Trophoblast cell (in vitro differentiated cells and primary cell): ENCODE data around the gene ERCC2.

Experiments
- DNase-seq, 2 donors: peaks; one replicate each; pipeline ENCODE4 v3.0.0-alpha.2; 2016
- H2AFZ ChIP-seq: 2 replicates; pipeline ENCODE4 v1.6.1; 2013; ENCODE audit warnings: low read length, moderate library complexity, mild to moderate bottlenecking; ENCODE audit not compliant: insufficient read depth, poor library complexity
- H2AK5ac ChIP-seq: 2 replicates; pipeline ENCODE4 v1.6.1; 2013; ENCODE audit warnings: mild to moderate bottlenecking, low read length
- H2BK120ac ChIP-seq: 2 replicates; pipeline ENCODE4 v1.6.1; 2013; ENCODE audit warnings: low read length, mild to moderate bottlenecking, moderate library complexity; ENCODE audit not compliant: insufficient read depth, poor library complexity
- H2BK12ac ChIP-seq: 2 replicates; pipeline ENCODE4 v1.6.1; 2013; ENCODE audit warnings: mild to moderate bottlenecking, low read length, moderate library complexity
- H2BK5ac ChIP-seq: 2 replicates; pipeline ENCODE4 v1.6.1; 2013; ENCODE audit warnings: low read length, low read depth, moderate library complexity, mild to moderate bottlenecking; ENCODE audit not compliant: poor library complexity
- H3K14ac ChIP-seq: 2 replicates; pipeline ENCODE4 v1.6.1; 2013; ENCODE audit warnings: mild to moderate bottlenecking, low read length
- H3K18ac ChIP-seq: 2 replicates; pipeline ENCODE4 v1.6.1; 2013; ENCODE audit warnings: mild to moderate bottlenecking, low read length
- H3K23ac ChIP-seq: 2 replicates; pipeline ENCODE4 v1.6.1; 2013; ENCODE audit warnings: low read length
- H3K27ac ChIP-seq: 2 replicates; pipeline ENCODE4 v1.5.1; 2013; ENCODE audit warnings: low read depth, mild to moderate bottlenecking, inconsistent platforms, low read length, moderate library complexity
- H3K27me3 ChIP-seq: 2 replicates; pipeline ENCODE4 v1.6.1; 2013; ENCODE audit warnings: inconsistent platforms, mild to moderate bottlenecking, low read length, moderate library complexity; ENCODE audit not compliant: insufficient read depth
- H3K36me3 ChIP-seq, 2 experiments: 1 replicate in 1 of 2; 2 replicates in 1 of 2; pipeline ENCODE4 v1.6.1; 2013; ENCODE audit warnings: low read length in 2 of 2, mild to moderate bottlenecking in 2 of 2, moderate library complexity in 1 of 2; ENCODE audit not compliant: insufficient read depth in 2 of 2, control insufficient read depth in 1 of 2
- H3K4ac ChIP-seq: 2 replicates; pipeline ENCODE4 v1.6.1; 2013; ENCODE audit warnings: low read depth, mild to moderate bottlenecking, low read length, moderate library complexity
- H3K4me1 ChIP-seq, 2 experiments: 1 replicate in 1 of 2; 2 replicates in 1 of 2; pipeline ENCODE4 v1.6.1; 2013; ENCODE audit warnings: low read length in 2 of 2, mild to moderate bottlenecking in 2 of 2, moderate library complexity in 1 of 2; ENCODE audit not compliant: insufficient read depth in 2 of 2, control insufficient read depth in 1 of 2
- H3K4me2 ChIP-seq: 2 replicates; pipeline ENCODE4 v1.6.1; 2013; ENCODE audit warnings: inconsistent platforms, mild to moderate bottlenecking, low read length, moderate library complexity
- H3K4me3 ChIP-seq: 2 replicates; pipeline ENCODE4 v1.5.1; 2013; ENCODE audit warnings: mild to moderate bottlenecking, low read depth, low read length, inconsistent platforms
- H3K79me1 ChIP-seq: one replicate; pipeline ENCODE4 v1.6.1; 2013; ENCODE audit warnings: low read length
- H3K79me2 ChIP-seq: 2 replicates; pipeline ENCODE4 v1.6.1; 2013; ENCODE audit warnings: low read length, mild to moderate bottlenecking; ENCODE audit not compliant: control insufficient read depth, insufficient read depth, poor library complexity
- H3K9ac ChIP-seq: 2 replicates; pipeline ENCODE4 v1.6.1; 2013; ENCODE audit warnings: mild to moderate bottlenecking, low read length
- H3K9me3 ChIP-seq: 2 replicates; pipeline ENCODE4 v1.6.1; 2013; ENCODE audit warnings: low read depth, mild to moderate bottlenecking, control low read depth, inconsistent platforms, low read length; ENCODE audit not compliant: insufficient read depth
- H4K12ac ChIP-seq: 2 replicates; pipeline ENCODE4 v1.6.1; 2013; ENCODE audit warnings: low read depth, mild to moderate bottlenecking, low read length, moderate library complexity
- H4K8ac ChIP-seq: 2 replicates; pipeline ENCODE4 v1.6.1; 2013; ENCODE audit warnings: low read depth, mild to moderate bottlenecking, low read length, moderate library complexity
- H4K91ac ChIP-seq: one replicate; pipeline ENCODE4 v1.6.1; 2013; ENCODE audit warnings: low read depth, mild to moderate bottlenecking, low read length, moderate library complexity
- WGBS: extraction: QIAGEN DNeasy Blood & Tissue Kit; methylation state at CpG from one replicate; pipeline ENCODE4 v1.1.7; 2013; ENCODE audit warnings: missing lambda C conversion rate; ENCODE audit not compliant: insufficient read length, insufficient coverage; ENCODE audit errors: extremely low coverage; 5-methylcytosine and 5-hydroxymethylcytosine counted together

ERCC2 gene

DNA sequence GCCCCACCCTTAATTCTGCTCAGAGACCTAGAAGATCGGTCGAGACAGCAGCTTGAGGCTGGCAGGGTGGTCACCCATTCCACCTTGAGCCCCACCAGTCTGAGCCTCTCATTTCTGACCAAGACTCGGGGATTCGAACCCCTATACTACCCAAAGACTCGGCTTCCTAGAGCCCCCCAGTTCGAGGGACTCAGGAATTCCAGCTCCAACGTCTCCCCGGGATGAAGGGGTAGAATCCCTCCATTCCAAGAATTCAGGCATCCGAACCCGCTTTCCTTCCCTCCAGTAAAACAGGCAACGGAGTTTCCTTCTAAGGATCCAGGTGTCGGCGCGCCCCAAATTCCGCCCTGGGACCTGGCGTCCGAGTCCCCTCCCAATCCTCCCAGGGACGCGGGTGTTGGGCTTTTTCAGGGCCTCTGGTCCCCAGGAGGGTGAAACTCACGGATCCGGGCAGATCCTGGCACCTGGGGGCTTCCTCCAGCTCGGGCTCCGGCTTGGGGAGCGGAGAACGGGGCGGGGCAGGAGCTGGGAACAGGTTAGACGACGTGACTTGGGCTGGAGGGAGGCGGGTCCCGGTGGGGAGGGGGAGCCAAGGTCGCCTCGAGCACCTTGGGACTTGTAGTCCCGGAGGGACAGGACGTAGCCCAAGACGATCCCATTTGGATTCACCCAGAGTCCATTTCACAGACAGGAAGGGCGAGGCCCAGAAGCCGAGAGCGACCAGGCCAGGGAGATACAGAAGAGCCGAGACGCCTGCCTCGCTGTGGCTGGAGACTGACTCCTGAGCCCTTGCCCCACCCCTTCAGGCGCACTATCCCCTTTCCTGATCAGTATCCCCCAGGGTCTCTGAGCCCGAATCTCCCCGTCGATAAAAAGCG is 34.4 kb upstream of the ERCC2 start, which contains the start of gene PPP1R13L:
Gene PPP1R13L, minus strand, starts transcription at position 513 of the 878 bp plus-strand sequence. CDS start 6,751 bp downstream, outside the sequence.
- peak within 1 kb of the TSS; percentile 98 for H4K91ac ChIP-seq
- no peak within 1 kb of the TSS for H3K23ac ChIP-seq
- peak within 1 kb of the TSS; percentile 98 for H3K18ac ChIP-seq
- H3K4me3 ChIP-seq: peak within 1 kb of the TSS; percentile 89
- peak within 1 kb of the TSS; percentile 85 for H2AK5ac ChIP-seq
- peak within 1 kb of the TSS; percentile 89 for H4K12ac ChIP-seq
- peak within 1 kb of the TSS; percentile 89 for H2BK12ac ChIP-seq
- peak; percentile 97 to 98 for DNase-seq
- H3K4me1 ChIP-seq: peaks cover 14 to 26% of the 10 kb centered on the region in 2 experiments
- H3K9me3 ChIP-seq: no peaks in the 10 kb centered on the region
- peak within 1 kb of the TSS; percentile 97 for H3K27ac ChIP-seq
- H2AFZ ChIP-seq: peak within 1 kb of the TSS; percentile 83
- H3K4me2 ChIP-seq: peak within 1 kb of the TSS; percentile 75
- H2BK120ac ChIP-seq: peak within 1 kb of the TSS; percentile 96
- peak within 1 kb of the TSS; percentile 92 for H4K8ac ChIP-seq
- H3K14ac ChIP-seq: peak within 1 kb of the TSS; percentile 96
- WGBS: no CpG with 5 or more reads among the region's 46 CpGs
- peaks cover 20% of the 10 kb centered on the region for H3K79me2 ChIP-seq
- H3K4ac ChIP-seq: peak within 1 kb of the TSS; percentile 92
- peaks cover 15 to 18% of the 10 kb centered on the region in 2 experiments for H3K36me3 ChIP-seq
- H2BK5ac ChIP-seq: peak within 1 kb of the TSS; percentile 99
- peak within 1 kb of the TSS; percentile 87 for H3K9ac ChIP-seq
- H3K27me3 ChIP-seq: no peaks in the 10 kb centered on the region
- H3K79me1 ChIP-seq: peaks cover 32% of the 10 kb centered on the region

DNA sequence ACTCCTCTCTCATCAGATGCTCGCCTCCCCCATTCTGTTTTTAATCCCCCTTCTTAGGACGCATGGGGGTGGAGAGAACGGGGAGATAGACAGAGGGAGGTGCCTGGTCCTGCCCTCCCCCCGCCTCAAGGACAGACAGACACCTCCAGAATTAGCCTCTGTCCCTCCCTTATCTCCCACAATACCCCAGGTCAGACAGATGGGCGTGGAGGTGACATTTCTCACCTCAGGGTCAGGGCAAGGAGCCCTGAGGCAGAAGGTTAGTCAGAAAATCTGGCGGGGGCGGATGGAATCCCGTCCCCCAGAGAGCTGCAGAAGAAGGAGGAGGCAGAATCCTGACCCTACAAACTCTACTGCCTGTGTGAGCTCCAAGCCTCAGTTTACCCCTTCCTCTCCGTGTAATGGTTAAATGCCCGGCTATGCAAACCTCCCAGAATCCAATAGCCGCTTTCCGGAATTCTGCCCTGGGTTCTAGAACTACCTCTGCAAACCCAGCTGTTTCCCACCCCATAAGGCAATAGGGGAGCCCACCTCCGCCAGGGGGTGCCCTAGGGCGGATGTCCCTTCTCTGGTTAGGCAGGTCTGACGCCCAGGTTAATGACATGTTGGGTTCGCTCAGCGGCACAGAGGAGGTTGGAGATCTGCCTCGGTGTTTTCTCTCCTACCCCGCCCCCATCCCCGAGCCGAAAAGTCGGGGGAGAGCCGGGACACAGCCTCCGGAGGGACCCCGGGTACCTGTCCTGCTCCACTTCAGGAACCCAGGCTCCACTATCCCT is 33.6 kb upstream of the ERCC2 start:
- H2BK12ac ChIP-seq: peak overlapping the region; percentile 80
- H3K9ac ChIP-seq: peak overlapping the region; percentile 87
- no CpG with 5 or more reads among the region's 25 CpGs for WGBS
- peaks cover 11 to 16% of the 10 kb centered on the region in 2 experiments for H3K36me3 ChIP-seq
- peak overlapping the region; percentile 88 for H2BK120ac ChIP-seq
- peaks cover 32% of the 10 kb centered on the region for H3K79me1 ChIP-seq
- H3K4ac ChIP-seq: peak overlapping the region; percentile 92
- peak overlapping the region; percentile 96 for H2BK5ac ChIP-seq
- peak overlapping the region; percentile 98 for H3K18ac ChIP-seq
- no peak overlapping the region for H3K23ac ChIP-seq
- peak overlapping the region; percentile 77 for H2AFZ ChIP-seq
- H3K4me1 ChIP-seq: peaks cover 14 to 26% of the 10 kb centered on the region in 2 experiments
- peak overlapping the region; percentile 89 for H4K8ac ChIP-seq
- DNase-seq: peak; percentile 70 to 71
- peak overlapping the region; percentile 97 for H4K91ac ChIP-seq
- H3K27ac ChIP-seq: peak overlapping the region; percentile 97
- no peaks in the 10 kb centered on the region for H3K9me3 ChIP-seq
- peaks cover 20% of the 10 kb centered on the region for H3K79me2 ChIP-seq
- peak overlapping the region; percentile 75 for H3K4me2 ChIP-seq
- H3K14ac ChIP-seq: peak overlapping the region; percentile 96
- peak overlapping the region; percentile 85 for H2AK5ac ChIP-seq
- no peaks in the 10 kb centered on the region for H3K27me3 ChIP-seq
- H3K4me3 ChIP-seq: peak overlapping the region; percentile 89
- H4K12ac ChIP-seq: peak overlapping the region; percentile 89

- H3K4me2 ChIP-seq: peak overlapping the region; percentile 75
- H2BK12ac ChIP-seq: peak overlapping the region; percentile 10
- no peak overlapping the region for H4K12ac ChIP-seq
- peaks cover 20% of the 10 kb centered on the region for H3K79me2 ChIP-seq
- no peak overlapping the region for H3K23ac ChIP-seq
- H3K36me3 ChIP-seq: peaks cover 4 to 10% of the 10 kb centered on the region in 2 experiments
- H3K18ac ChIP-seq: no peak overlapping the region
- no peaks in the 10 kb centered on the region for H3K9me3 ChIP-seq
- peak overlapping the region; percentile 13 for H2BK120ac ChIP-seq
- H4K8ac ChIP-seq: no peak overlapping the region
- no peak overlapping the region for H3K9ac ChIP-seq
- H4K91ac ChIP-seq: peak overlapping the region; percentile 97
- WGBS: no CpG with 5 or more reads among the region's 4 CpGs
- H3K27ac ChIP-seq: peak overlapping the region; percentile 52
- H2BK5ac ChIP-seq: peak overlapping the region; percentile 37
- no peak overlapping the region for H3K14ac ChIP-seq
- peaks cover 32% of the 10 kb centered on the region for H3K79me1 ChIP-seq
- H3K27me3 ChIP-seq: no peaks in the 10 kb centered on the region
- no peak overlapping the region for H2AFZ ChIP-seq
- peak in 1 of 2 donors; percentile 12 for DNase-seq
- H3K4ac ChIP-seq: peak overlapping the region; percentile 40
- no peak overlapping the region for H3K4me3 ChIP-seq
- peak overlapping the region; percentile 16 for H2AK5ac ChIP-seq
- H3K4me1 ChIP-seq: peaks cover 14 to 26% of the 10 kb centered on the region in 2 experiments
These were observed 32.9 kb upstream of the ERCC2 start for GRCh38 chr19:45403272-45403671.
